ENCODE results near the gene PDLIM7.

DNA sequence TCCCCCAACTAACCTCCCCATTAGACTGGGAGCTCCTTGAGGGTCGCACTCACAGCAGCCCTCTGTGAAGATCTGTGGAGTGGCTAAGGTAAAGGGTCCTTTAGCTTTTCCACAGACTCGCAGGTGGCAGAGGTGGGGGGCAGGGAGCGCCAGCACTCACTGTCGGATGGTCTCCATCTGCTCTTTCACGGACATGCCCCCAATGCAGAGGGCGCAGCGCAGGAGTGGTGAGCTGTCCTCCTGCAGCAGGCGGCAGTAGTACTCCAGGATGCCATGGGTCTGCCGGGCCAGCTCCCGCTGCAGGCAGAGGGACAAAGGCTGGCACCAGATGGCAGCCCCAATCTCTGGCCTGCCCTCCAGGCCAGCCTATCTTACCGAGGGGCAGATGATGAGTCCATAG lies 17.1 kb upstream of the PDLIM7 start:
- TF ChIP-seq TAF1 (IDR thresholded peaks at IDR 0.05; ENCODE audit: borderline replicate concordance, insufficient read depth, low read length) (no peak), POLR2AphosphoS5 (IDR thresholded peaks at IDR 0.05; ENCODE audit: low read depth, low read length) (no peak), SIN3A (IDR thresholded peaks at IDR 0.05; ENCODE audit: borderline replicate concordance, insufficient read depth, low read length) (no peak)
- TF ChIP-seq, protein P1, sequence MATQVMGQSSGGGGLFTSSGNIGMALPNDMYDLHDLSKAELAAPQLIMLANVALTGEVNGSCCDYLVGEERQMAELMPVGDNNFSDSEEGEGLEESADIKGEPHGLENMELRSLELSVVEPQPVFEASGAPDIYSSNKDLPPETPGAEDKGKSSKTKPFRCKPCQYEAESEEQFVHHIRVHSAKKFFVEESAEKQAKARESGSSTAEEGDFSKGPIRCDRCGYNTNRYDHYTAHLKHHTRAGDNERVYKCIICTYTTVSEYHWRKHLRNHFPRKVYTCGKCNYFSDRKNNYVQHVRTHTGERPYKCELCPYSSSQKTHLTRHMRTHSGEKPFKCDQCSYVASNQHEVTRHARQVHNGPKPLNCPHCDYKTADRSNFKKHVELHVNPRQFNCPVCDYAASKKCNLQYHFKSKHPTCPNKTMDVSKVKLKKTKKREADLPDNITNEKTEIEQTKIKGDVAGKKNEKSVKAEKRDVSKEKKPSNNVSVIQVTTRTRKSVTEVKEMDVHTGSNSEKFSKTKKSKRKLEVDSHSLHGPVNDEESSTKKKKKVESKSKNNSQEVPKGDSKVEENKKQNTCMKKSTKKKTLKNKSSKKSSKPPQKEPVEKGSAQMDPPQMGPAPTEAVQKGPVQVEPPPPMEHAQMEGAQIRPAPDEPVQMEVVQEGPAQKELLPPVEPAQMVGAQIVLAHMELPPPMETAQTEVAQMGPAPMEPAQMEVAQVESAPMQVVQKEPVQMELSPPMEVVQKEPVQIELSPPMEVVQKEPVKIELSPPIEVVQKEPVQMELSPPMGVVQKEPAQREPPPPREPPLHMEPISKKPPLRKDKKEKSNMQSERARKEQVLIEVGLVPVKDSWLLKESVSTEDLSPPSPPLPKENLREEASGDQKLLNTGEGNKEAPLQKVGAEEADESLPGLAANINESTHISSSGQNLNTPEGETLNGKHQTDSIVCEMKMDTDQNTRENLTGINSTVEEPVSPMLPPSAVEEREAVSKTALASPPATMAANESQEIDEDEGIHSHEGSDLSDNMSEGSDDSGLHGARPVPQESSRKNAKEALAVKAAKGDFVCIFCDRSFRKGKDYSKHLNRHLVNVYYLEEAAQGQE (IDR thresholded peaks at IDR 0.05; ENCODE audit: insufficient read depth in 1 of 2, low read depth in 2 of 2, low read length in 2 of 2) = no peak

Data from PFSK-1 (cell line).